Measurements from ENCODE around the gene MAP3K13.

The MAP3K13 gene, protein sequence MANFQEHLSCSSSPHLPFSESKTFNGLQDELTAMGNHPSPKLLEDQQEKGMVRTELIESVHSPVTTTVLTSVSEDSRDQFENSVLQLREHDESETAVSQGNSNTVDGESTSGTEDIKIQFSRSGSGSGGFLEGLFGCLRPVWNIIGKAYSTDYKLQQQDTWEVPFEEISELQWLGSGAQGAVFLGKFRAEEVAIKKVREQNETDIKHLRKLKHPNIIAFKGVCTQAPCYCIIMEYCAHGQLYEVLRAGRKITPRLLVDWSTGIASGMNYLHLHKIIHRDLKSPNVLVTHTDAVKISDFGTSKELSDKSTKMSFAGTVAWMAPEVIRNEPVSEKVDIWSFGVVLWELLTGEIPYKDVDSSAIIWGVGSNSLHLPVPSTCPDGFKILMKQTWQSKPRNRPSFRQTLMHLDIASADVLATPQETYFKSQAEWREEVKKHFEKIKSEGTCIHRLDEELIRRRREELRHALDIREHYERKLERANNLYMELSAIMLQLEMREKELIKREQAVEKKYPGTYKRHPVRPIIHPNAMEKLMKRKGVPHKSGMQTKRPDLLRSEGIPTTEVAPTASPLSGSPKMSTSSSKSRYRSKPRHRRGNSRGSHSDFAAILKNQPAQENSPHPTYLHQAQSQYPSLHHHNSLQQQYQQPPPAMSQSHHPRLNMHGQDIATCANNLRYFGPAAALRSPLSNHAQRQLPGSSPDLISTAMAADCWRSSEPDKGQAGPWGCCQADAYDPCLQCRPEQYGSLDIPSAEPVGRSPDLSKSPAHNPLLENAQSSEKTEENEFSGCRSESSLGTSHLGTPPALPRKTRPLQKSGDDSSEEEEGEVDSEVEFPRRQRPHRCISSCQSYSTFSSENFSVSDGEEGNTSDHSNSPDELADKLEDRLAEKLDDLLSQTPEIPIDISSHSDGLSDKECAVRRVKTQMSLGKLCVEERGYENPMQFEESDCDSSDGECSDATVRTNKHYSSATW

DNA sequence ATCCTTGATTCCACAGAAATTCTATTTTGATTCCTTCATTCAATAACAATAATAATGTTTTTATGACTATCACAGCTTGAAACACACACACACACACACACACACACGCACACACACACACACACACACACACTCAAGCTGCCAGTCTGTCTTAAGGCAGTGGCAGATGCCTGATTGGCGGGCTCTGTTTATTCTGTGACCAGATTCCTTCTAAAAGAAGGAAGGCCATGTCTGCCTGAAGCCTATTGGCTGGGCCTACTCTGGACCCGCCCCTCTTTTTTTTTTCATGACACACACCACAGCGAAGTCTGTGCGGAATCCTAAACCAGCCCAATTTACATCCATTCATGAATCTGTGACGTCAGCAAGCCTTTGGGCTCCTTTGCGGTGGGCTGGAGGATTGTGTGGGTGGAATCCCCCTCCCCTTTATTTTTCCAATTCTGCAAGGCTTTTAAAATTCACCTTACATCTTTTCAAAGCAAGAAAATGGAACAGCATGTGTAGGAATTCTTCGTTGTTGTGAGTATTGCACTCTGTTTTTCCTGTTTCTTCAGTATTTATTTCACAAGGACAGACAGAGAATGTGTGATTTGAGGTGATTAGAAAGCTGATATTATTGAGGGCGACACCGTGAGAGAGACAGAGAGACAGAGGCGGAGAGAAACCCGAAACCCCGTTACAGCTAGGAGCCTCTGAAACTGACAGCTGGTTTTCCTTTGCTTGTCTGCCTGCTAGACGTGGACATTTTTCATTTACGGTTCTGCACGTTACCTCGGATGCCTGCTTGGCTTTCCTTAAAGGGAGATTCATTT lies at the start of gene MAP3K13:
TSS of gene MAP3K13 (plus strand) at position 287 of the 812 bp plus-strand sequence. CDS start 65,446 bp downstream, outside the sequence.
- peak; percentile 79 for DNase-seq

DNA sequence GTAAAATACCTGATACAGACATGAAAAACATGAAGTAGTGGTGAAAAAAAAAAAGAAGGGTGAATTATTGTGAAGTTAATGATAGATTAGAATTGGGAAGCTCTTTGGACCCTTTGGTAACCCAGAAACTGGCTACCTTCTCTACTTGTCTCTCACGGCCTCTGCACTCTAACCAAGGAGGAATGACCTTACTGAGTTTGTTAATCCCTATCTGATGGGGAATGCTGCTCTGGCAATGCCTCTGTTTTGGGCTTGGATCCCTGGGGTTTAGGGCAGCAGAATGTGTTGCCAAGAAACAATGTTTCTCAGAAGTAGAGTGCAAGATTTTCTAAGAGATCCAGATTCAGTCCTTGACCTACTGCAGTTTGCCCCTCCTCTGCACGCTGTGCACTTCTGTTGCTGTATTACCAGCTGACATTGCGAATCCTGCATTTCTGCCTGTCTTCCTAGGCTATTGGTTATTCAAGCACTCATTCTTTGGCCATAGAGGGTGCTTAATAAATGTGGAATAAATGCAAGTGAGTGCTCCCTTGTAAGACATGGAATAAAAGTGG lies 49.2 kb upstream of the MAP3K13 start:
- no peak for DNase-seq

DNA sequence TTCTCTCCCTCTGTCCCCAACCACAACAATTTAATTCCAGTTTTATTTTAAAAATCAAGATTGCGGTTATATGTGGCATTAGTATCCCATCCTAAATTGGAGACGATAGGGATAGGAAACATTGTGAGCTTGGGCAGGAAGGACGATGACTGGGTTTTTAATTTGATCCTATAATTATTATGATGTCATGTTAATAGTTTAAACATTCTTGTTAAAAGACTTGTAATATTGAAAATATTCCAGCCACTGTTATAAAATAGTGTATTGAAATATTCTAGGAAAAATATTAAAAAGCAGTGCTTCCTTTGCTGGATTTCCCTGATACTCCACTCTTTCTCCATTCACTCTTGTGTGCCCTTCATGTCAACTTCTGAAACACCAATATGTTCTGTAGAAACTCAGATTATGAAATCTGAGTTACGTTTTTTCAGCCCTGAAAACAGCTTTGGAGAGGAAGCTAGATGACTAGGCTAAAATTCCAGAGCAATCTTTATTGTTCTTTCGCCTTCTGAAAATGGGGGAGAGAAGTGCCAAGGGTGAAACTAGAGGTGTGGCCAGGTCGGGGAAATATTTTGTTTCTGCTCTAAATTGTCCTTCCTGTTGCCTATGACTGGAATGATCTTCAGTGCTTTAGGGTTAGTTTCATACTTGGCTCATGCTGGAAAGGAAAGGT lies 46.1 kb upstream of the MAP3K13 start:
- no peak for DNase-seq

DNA sequence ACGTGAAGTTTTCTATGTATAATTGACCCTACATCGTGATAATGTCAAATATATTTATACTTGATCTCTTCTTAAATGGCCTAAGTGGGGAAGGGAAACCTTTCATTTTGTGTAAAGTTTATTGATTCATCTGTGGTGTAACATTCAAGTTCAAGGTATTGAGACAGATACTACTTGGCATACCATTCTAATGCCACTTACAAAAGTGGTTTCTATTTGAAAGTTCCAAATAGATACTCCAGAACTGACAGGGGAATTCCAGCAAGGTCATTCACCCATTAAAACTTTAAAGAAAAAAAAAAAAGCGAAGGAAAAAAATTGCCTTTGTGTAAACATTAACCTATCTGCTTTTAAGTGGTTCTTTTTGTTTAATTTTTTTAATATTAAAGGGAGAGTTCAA lies 45.3 kb upstream of the MAP3K13 start:
- DNase-seq, result no peak

DNA sequence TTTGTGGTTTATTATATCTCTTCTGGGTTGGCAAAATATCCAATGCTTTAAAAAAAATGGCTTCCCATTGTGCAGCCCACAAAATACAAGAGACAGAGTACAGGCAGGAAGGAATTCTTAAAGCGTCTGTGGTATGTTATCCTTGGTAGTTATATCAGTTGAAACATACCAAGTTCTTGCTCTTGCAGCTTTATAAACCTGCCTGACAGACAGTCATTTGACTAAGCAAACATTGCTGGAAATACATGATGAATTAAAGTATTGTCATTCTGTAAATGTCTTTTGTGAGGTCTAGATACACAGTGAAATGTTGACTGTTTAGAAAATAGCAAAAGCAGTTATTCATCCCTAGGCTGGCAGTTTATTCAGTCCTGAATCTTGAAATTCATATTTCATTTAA lies 44.8 kb upstream of the MAP3K13 start:
- DNase-seq, result no peak

DNA sequence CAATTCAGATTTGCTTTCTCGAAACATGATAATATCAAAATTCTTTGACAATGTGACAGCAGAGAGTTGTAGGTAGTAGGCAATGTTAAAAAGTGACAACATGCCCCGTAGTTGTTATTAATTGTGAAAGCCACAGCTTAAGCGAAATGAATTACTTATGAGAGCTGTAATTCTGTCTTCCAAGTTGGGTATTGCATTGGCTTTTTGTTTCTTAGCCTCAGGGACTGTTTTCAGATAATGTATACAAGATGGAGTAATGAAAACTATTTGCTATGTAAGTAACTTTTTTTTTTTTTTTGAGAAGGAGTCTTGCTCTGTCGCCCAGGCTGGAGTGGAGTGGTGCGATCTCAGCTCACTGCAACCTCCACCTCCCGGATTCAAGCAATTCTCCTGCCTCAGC lies 43.1 kb upstream of the MAP3K13 start:
- DNase-seq, result no peak

DNA sequence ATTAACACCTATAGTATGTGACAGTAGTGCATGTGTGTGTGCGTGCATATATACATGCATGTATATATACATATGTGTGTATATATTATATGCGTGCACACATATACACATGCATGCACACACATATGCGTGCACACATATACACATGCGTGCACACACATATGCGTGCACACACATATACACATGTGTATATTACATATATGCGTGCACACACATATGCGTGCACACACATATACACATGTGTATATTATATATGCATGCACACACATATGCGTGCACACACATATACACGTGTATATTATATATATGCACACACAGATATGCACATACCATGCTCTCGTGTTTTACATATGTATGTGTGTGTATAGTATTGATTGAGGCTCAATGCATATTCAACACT lies 42.0 kb upstream of the MAP3K13 start:
- DNase-seq, result no peak

DNA sequence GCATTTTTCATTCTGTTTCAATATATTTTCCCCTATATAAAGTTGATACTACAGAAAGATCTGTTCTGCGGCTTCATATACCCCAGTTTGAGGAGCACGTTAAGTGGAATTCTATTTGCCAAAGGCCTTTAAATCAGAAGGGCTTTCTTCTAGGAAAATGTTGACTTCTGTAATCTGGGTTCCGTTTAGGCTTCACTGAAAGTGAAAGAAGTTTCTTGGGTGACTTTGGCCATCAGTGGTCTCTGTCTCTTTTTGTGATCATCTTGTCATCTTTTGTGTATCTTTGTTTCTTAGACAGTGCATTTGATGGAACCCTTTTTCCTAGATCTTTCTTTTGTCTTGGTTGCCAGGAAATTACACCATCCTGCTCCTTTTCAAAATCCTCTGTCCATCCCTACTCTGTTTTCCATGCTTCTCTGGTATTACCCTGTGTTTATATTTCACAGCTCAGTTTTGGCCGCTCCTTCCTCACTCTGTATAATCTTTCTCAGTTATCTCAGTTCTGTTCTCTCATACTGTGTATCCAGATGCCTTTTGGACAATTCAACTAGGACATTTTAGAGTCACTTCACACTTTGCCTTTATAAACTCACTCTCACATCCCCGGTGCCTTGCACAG lies 40.7 kb upstream of the MAP3K13 start:
- no peak for DNase-seq

DNA sequence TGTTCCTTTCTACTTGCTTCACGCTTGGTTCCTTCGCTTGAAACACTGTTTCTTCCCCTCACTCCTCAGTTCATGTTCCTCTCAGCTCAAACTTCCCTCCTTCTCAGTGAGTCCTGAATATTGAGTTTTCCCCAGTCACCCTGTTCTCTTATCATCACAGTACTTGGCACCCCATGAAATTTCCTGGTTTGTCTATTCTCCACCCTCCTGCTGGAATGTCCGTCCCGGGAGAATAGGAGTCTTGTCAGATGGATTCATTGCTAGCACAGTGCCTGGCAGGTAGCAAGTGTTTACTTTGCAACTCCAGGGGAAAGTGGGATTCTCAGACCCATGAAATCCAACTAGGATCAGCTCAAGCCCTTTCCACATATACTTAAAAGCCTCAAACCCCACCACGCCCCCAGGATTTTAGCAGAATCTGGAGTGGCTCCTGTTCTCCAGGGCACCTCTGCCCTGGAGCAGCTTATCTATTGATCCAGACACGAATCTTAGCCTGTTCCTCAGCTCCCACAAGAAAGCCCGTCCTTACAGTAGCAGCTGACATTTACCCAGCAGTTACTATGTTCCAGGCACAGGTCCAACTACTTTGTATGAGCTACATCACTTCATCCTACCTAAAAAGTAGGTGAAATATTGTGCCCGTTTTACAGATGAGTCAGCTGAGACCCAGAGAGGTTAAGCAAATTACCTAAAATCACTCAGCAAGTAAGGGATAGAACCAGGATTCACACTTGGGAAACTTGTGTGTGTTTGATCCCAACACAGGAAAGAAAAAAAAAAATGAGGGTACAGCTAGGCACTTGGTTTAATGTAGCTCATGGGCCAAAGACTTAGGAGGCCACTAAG lies 36.8 kb upstream of the MAP3K13 start:
- DNase-seq, result no peak

DNA sequence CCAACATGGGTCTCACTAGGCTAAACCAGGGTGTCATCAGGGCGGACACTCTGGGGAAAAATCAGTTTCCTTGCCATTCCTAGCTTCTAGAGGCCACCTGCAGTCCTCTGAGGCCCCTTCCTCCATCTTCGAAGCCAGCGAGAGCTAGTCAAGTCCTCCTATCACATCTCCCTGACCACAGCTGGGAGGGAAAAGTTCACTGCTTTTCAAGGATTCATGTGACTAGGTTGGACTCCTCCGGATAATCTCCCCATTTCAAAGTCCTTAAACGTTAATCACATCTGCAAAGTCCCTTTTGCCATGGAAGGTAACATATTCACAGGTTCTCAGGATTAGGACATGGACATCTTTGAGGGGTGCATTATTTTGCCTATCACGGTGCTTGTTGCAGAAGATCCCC lies 35.9 kb upstream of the MAP3K13 start:
- no peak for DNase-seq

DNA sequence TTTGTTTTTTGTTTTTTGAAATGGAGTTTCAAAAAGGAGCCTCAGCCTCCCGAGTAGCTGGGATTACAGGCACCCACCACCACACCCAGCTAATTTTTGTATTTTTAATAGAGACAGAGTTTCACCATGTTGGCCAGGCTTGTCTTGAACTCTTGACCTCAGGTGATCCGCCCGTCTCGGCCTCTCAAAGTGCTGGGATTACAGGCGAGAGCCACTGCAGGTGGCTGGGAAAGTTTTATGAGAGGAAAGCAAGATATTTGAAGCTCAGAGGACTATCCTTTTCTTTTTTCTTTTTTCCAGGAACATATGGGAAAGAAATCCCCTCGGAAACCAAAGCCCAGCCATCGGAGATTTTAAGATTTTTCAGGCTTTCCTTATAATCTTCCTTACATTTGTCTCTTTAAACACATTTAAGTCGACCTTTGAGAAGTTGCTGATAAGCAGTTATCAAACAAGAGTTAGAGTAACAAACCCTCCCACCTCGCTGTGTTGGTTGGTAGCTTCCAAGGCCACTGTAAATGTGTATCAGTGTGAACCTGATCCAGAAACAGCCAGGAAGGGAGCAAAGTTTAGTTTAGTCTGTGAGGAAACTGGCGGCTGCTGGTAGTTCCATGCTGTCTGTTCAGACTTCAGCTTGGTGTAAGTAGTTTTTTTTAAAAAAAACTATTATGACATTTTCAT lies 34.5 kb upstream of the MAP3K13 start:
- no peak for DNase-seq

DNA sequence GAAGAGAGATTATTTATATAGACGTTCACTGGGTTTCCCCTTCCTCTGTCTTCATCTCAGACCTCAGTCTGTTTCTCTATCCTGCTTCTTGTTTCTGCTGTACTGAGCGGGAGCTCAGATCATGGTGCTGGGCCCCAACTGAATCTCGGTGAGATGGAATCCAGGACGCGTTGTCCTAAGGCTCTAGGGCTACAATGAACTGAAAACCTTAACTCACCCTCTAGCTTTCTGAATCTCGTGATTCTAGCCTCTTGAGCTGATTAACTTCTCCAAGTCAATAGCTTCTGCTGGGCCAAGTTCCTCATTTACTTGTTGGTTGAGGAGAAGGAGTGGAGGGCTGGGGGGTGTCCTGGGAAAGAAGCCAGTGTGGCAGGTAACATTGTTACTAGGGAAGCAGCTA lies 32.7 kb upstream of the MAP3K13 start:
- no peak for DNase-seq

DNA sequence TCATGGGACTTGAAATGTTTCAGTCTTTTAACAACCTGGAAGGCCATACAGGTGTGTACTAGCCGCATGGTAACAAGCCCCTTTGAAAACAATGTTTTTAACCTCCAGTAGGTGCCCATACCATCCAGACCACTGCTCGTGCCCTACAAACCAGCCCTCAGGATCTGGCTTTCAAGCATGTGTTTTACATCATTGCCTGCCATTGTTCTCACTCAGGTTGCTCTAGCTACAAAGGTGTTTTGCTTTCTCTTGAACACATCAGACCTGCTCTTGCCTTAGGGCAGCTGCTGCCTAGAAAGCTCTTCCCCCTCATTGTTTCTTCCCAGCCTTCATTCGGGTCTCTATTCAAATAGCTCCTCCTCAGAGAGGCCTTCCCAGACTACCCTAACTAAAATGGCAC lies 32.3 kb upstream of the MAP3K13 start:
- no peak for DNase-seq

DNA sequence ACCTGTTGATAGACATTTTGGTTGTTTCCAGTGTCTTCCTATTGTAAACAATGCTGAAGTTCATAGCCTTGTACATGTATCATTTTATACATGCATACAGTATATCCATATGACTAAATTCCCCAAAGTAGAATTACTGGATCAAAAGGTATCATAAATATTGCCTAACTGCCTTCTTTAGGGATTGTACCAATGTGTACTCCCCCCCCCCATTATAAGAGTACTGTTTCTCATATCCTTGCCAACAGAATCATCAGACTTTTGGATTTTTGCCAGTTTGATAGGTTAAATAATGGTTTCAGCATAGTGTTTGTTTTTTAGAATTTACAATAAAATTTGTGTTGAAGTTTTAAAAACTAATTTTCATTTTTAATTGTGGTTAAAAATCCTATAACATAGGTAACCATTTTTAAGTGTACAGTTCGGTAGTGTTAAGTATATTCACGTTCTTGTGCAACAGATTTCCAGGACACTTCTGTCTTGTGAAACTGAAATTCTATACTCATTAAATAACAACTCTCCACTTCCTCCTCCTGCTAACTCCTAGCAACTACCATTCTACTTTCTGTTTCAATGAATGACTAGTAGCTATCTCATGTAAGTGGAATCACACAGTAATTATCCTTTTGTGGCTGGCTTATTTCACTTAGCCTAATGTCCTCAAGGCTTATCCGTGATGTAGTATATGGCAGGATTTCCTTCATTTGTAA lies 30.8 kb upstream of the MAP3K13 start:
- no peak for DNase-seq

DNA sequence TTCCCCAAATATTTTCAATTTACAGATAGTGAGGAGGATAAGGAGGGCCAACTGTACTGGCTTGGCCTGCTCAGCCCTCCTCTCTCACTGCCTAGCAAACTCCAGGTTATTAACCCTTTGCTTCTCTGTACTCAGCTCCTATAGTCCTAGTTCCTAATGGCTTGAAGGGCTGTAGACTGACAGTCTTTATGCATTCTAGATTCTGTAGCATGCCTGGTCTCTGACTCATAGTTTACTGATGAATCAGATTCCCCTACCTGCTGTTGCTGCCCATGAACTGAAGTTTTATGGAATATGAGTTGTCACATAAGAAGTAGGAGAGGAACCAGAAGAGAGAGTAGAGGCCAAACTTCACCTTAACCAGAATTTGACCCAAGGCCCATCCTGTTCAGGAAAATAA lies 27.1 kb upstream of the MAP3K13 start:
- no peak for DNase-seq

DNA sequence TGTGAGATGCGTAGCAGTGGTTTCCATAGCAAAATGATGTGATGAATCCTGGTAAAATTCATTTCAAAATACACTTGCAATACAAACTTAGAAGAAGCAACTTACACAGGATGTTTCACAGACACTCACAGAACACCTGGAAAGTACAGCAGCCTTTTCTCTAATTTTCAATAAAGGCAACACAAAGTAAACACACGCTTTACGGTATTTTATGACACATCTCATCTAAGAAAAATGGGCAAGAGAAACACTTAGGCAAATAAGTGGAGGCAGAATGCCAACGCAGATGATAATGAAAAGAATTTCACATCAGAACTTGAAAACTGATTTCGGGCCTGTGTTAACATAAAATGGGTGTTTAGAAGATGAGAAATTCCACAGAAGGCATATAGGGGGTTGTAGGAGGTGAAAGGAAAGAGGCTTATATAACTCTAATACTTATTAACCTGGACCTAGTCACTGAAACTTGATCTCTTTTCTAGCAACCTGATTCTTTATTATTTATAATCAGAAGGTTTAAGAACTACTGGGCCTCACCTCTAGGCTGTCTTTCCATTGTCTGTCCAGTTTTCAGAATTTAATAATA lies 25.6 kb upstream of the MAP3K13 start:
- DNase-seq, result no peak

DNA sequence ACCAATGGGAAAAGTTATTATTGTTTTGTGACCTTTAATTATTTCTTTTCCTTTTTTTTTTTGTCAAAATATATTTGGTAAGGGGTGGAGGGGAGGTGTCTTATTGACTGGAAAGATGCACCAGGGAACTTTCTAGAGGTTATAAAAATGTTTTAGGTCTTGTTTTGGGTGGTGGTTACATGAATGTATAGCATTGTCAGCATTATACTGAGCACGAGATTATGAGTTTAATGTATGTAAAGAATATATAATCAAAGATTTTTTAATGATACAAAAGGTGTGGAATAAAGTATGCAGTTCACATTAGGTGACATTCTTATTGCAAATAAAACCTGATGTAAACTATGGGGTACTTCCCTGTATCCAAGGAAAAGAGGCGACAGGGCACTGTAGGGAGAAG lies 23.0 kb upstream of the MAP3K13 start:
- no peak for DNase-seq

DNA sequence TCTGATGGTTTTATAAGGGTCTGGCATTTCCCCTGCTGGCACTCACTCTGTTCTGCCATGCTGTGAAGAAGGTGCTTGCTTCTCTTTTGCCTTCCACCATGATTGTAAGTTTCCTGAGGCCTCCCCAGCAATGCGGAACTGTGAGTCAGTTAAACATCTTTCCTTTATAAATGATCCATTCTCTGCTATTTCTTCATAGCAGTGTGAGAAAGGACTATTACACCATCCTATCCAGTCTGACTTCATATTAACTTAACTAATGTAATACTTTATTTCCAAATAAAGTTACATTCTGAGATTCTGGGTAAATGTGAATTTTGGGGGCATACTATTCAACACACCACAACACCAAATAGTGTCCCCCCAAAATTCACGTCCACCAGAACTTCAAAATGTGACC lies 22.2 kb upstream of the MAP3K13 start:
- no peak for DNase-seq
